Progenitor cell of endocrine pancreas (in vitro differentiated cells): ENCODE results near the gene ABLIM3. TPM values are rescaled to one million over a fixed set of nuclear protein-coding genes. Genes with fewer than 3 reads are reported as not detected.

Experiments used
- DNase-seq: peaks from one replicate; pipeline ENCODE4 v3.0.0; 2021; ENCODE audit warnings: low spot score; ENCODE audit not compliant: unreplicated experiment
- H3K27ac Mint-ChIP-seq: 2 replicates; pipeline ENCODE4 v1.8.0; 2021; ENCODE audit warnings: mild to moderate bottlenecking, moderate library complexity, mixed read lengths
- H3K27me3 Mint-ChIP-seq: 2 replicates; pipeline ENCODE4 v1.8.0; 2021; ENCODE audit warnings: mixed read lengths
- H3K36me3 Mint-ChIP-seq: 2 replicates; pipeline ENCODE4 v1.8.0; 2022; ENCODE audit warnings: mixed read lengths; ENCODE audit not compliant: insufficient read depth
- H3K4me1 Mint-ChIP-seq: 2 replicates; pipeline ENCODE4 v1.8.0; 2021; ENCODE audit warnings: low read depth, mixed read lengths
- H3K4me3 Mint-ChIP-seq: 2 replicates; pipeline ENCODE4 v1.8.0; 2021; ENCODE audit warnings: low read depth, mild to moderate bottlenecking, moderate library complexity, mixed read lengths
- H3K9me3 Mint-ChIP-seq: 2 replicates; pipeline ENCODE4 v1.8.0; 2021; ENCODE audit warnings: low read depth, mixed read lengths
- total RNA-seq: library from RNA; stranded (reverse); gene quantifications from 2 replicates; pipeline ENCODE4 v1.2.1, GENCODE V29; 2021
- TF ChIP-seq, protein P1 (sequence below): fragments of 200-600 bp; sonication (generic); IDR thresholded peaks from one replicate; pipeline ENCODE4 v1.5.0; 2021; ENCODE audit warnings: antibody characterized with exemption, mild to moderate bottlenecking; ENCODE audit not compliant: unreplicated experiment

Gene ABLIM3
- total RNA-seq, 1 donor from 2014 or later = 0.48 TPM

DNA sequence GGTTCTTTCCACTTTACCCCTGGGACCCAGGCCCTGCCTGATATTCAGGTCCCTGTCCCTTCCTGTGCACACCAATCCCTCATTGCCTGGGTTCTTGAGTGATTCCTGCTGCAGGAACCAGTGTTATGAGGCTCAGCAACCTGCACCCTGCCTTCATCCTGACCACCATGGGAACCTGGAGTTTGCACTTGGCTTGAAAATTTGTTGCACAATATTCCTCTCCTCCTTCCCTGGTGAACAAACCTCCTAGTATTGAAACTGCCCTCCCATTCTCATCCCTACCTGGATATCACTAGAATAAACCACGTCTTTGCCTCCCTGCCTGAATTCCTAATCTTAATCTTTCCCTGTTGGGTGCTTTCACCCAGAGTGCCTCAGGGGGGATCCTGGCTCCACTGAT lies 78.3 kb downstream of the ABLIM3 start:
- DNase-seq = no peak
- peaks cover 7% of the 10 kb centered on the region for H3K4me1 Mint-ChIP-seq
- no peaks in the 10 kb centered on the region for H3K9me3 Mint-ChIP-seq
- no peak overlapping the region for H3K4me3 Mint-ChIP-seq
- TF ChIP-seq, protein P1, sequence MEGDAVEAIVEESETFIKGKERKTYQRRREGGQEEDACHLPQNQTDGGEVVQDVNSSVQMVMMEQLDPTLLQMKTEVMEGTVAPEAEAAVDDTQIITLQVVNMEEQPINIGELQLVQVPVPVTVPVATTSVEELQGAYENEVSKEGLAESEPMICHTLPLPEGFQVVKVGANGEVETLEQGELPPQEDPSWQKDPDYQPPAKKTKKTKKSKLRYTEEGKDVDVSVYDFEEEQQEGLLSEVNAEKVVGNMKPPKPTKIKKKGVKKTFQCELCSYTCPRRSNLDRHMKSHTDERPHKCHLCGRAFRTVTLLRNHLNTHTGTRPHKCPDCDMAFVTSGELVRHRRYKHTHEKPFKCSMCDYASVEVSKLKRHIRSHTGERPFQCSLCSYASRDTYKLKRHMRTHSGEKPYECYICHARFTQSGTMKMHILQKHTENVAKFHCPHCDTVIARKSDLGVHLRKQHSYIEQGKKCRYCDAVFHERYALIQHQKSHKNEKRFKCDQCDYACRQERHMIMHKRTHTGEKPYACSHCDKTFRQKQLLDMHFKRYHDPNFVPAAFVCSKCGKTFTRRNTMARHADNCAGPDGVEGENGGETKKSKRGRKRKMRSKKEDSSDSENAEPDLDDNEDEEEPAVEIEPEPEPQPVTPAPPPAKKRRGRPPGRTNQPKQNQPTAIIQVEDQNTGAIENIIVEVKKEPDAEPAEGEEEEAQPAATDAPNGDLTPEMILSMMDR = no peak
- H3K36me3 Mint-ChIP-seq = no peaks in the 10 kb centered on the region
- peaks cover 12% of the 10 kb centered on the region for H3K27me3 Mint-ChIP-seq
- H3K27ac Mint-ChIP-seq = no peak overlapping the region

DNA sequence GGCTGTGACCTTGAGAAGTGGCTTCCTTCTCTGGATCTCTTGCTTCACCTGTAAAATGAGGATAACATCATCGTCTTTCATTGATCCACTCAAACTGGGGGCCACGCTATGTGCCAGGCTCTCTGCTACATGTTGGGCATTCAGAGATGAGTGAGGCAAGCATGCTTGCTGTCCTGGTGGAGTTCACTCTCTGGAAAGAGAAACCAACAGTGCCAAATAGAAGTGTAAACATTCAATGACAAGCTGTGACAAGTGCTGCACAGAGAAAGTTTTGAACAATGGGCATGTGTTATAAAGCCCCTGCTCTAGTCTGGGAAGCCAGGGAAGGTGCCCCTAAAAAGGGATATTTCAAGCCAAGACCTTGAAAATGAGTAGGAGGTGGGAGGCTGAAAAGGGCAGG lies 79.5 kb downstream of the ABLIM3 start:
- no peaks in the 10 kb centered on the region for H3K36me3 Mint-ChIP-seq
- peaks cover 7% of the 10 kb centered on the region for H3K4me1 Mint-ChIP-seq
- H3K27ac Mint-ChIP-seq = no peak overlapping the region
- no peak overlapping the region for H3K4me3 Mint-ChIP-seq
- DNase-seq = no peak
- H3K9me3 Mint-ChIP-seq = no peaks in the 10 kb centered on the region
- TF ChIP-seq, protein P1 = no peak
- peaks cover 10% of the 10 kb centered on the region for H3K27me3 Mint-ChIP-seq

GRCh38 chr5:149221326-149221725 lies 80.0 kb downstream of the ABLIM3 start:
- Mint-ChIP-seq H3K27me3 (peaks cover 10% of the 10 kb centered on the region), H3K4me1 (peaks cover 7% of the 10 kb centered on the region), H3K27ac (no peak overlapping the region), H3K4me3 (no peak overlapping the region), H3K9me3 (no peaks in the 10 kb centered on the region), H3K36me3 (no peaks in the 10 kb centered on the region)
- TF ChIP-seq, protein P1 = no peak
- DNase-seq = no peak

- DNase-seq = no peak
- TF ChIP-seq, protein P1 = no peak
- H3K27me3 Mint-ChIP-seq = peaks cover 10% of the 10 kb centered on the region
- H3K4me3 Mint-ChIP-seq = no peak overlapping the region
- H3K9me3 Mint-ChIP-seq = no peaks in the 10 kb centered on the region
- no peaks in the 10 kb centered on the region for H3K36me3 Mint-ChIP-seq
- no peak overlapping the region for H3K27ac Mint-ChIP-seq
- peaks cover 7% of the 10 kb centered on the region for H3K4me1 Mint-ChIP-seq
These were observed 80.5 kb downstream of the ABLIM3 start for GRCh38 chr5:149221731-149222342.

- Mint-ChIP-seq H3K4me3 (no peak overlapping the region), H3K4me1 (peaks cover 7% of the 10 kb centered on the region), H3K36me3 (no peaks in the 10 kb centered on the region), H3K27me3 (peaks cover 3% of the 10 kb centered on the region), H3K27ac (no peak overlapping the region), H3K9me3 (no peaks in the 10 kb centered on the region)
- DNase-seq = no peak
- TF ChIP-seq, protein P1 = no peak
These were observed 82.0 kb downstream of the ABLIM3 start for GRCh38 chr5:149223081-149223848.
